Measurements from ENCODE around the gene TIMM23B.
"Not testable (repeated sequence)": the region's sequence is repeated elsewhere in the genome, so short reads cannot be mapped to it uniquely, and the experiment has no call there.

Gene TIMM23B, protein sequence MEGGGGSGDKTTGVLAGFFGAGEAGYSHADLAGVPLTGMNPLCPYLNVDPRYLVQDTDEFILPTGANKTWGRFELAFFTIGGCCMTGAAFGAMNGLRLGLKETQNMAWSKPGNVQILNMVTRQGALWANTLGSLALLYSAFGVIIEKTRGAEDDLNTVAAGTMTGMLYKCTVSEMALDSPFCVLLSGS

DNA sequence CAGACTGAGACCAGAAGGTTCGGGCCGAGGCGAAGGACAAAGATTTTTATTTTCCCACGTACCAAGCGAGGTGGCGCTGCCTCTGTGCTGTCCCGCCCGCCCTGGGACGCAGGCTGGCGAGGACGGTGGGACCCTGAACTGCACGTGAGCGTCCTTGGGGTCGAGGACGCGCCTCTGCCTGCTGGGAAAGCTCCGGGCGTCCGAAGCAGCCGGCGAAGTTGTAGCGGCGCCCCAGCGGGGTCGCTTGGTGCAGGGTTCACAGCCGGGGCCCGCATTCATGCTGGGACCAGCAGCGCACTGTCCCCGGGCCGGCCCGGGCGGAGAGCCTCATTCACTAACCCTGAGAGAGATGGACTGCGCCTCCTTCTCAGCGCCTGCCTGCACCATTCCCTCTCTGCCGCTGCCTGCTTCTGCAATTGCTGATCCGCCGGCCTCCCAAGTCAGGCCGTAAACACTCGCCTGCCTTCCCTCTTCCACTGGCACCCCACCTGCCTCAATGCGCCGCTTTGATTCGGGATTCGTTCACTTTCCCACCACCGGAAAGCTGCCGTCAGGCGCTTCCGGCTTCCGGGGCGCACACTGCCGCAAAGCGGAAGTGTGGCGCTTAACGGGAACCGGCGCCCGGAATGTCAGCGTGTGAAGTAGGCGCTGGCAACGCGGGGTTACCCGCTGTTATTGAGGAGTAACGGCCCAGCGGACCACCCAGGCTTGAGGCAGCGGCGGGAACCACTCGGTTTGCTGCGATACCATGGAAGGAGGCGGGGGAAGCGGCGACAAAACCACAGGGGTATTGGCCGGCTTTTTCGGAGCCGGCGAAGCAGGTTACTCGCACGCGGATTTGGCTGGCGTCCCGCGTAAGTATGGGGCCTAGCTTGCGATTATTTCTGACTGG, at the start of gene TIMM23B, which contains the start of gene PARG:
TIMM23B (plus strand) TSS at position 607 of the 892 bp plus-strand sequence; CDS start at position 749, 142 bp downstream.
PARG (minus strand) TSS at position 581 of the 892 bp plus-strand sequence; CDS start at position 279, 302 bp downstream.
- DNase-seq (ENCODE audit: low spot score) = peak; percentile 82

DNA sequence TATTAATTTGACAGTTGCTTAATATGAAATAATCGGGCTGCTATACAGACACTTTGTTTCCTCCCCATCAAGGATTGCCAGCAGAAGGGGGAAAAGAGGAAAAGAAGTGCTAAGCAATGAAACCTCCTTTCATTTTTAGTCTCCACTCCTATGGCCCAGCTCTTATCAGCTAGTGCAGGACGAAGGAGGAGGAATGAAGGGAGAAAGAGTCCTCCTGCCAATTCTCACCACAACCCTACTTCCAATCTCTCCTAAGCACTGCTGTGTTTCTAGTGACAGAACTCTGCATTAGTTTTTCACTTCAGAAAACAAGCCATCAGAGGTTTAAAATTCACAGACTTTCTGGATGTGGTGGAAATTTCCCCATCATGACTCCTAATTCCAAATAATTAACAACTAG, 41.9 kb upstream of the TIMM23B start:
- not testable (repeated sequence) for DNase-seq (ENCODE audit: low spot score)

DNA sequence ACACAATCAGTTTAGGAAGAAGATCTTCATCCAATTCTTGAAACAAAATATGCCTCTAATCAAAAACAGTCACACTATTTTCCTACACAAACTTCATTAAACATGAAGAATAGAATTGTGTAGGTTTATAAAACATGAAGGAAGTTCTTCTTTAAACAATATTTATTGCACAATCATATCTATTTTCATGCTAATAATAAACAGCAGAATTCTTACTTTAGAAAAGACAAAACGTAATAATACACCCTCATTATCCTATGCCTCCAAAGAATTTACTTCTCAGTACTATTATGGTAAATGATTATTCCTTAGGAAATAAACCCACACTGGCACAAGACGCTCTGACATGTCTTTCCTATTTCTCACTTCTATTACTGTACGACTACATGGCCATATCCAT, 41.4 kb upstream of the TIMM23B start:
- not testable (repeated sequence) for DNase-seq (ENCODE audit: low spot score)

DNA sequence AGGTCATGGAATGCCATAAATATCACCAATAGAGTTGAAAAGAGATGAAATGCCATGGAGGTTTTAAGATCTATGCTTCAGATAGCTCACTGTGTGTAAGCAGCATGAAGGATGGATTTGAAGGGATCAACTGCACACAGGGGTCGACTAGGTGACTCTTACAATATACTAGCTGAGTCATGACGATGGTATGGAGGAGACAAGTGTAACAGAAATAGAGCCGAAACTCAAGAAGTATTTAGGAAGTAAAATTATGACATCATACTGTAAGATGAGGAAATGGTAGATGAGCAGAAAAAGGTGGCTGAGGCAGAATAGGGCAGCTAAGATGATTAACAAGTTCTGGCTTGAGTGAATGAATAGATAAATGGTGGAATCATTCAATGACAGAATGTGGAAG, 38.0 kb upstream of the TIMM23B start:
- DNase-seq (ENCODE audit: low spot score) = not testable (repeated sequence)

DNA sequence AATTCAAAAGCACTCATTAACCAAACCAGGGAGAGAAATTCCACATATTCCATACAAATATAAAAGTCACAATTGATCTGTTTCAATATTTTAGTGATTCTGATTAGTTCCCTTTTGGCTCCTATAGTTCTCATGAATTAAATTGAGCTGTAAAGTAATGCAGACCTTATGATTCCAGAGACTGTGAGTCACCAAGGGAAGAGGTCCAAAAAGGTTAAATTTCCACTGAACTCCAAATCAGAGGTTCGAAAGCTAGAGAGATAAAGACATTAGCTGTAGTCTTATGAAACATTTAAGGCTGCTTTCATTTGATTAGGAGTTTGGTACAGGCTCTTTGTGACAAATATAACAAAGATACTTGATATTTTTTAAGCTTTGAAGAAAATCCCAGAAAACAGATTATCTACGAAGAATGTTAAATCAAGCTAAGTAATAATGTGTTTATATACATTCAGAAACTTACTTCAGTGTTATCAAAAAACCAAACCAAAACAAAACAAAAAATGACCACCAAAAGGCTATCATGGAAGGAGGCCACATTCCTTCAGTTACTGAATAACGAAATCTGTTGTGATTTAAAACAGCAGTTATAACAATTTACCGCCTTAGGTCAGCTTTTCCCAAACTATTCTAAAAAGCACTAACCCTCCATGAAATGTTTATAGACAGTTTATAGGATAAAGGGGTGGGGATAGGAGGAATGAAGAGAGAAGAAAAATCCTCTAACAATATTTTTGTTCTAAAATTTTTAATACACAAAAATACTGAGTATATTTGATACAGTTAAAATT, 33.4 kb upstream of the TIMM23B start:
- not testable (repeated sequence) for DNase-seq (ENCODE audit: low spot score)

DNA sequence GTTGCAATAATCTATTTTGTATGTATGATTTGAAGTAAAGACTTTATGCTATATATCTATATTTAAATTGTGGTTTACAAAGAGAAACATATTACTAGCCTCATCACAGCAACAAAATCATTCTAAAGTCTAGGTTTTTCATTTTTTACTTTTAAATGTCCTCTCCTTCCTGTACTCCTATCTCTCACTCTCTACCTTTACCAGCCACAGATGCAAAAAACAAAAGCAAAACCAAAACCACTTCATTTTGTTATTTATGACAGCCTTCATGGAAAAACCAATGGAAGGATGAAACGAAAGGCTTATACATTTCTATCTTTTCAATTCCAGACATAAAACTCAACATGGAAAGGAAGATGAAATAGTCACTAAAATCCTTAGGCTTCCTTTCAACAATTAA, 31.6 kb upstream of the TIMM23B start:
- DNase-seq (ENCODE audit: low spot score) = not testable (repeated sequence)

DNA sequence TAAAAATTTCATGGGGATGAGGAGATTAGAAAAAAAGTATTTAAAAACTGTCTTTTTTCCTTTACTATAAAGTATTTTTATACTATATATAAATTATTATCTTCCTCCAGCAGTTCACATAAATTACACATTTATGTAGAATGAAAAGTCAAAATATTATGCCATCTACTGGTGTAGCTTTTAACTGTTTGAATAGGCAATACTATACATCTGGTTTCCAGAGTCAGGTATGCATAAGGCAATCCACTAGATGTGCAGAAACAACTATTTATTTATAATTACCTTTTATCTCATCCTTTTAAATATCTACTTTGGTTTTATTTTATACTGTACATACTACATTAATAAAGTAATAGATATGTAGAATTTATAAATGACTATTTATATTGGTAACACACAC, 25.4 kb upstream of the TIMM23B start:
- DNase-seq (ENCODE audit: low spot score) = not testable (repeated sequence)

DNA sequence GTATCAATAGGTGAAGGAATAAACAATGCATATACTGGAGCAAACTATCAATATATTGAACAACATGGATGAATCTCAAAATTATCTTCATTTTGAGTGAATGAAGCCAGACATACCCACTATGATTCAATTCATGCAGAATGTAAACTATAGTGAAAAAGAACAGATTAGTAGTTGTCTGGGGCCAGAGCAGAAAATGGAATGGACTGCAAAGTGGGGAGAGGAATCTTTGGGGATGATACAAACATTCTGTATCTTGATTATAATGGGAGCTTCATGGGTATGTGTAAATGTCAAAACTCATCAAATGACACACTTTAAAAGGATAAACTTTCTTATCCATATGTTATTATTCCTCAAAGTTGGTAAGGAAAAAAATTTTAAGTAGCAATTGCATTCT, 23.9 kb upstream of the TIMM23B start:
- DNase-seq (ENCODE audit: low spot score) = not testable (repeated sequence)

DNA sequence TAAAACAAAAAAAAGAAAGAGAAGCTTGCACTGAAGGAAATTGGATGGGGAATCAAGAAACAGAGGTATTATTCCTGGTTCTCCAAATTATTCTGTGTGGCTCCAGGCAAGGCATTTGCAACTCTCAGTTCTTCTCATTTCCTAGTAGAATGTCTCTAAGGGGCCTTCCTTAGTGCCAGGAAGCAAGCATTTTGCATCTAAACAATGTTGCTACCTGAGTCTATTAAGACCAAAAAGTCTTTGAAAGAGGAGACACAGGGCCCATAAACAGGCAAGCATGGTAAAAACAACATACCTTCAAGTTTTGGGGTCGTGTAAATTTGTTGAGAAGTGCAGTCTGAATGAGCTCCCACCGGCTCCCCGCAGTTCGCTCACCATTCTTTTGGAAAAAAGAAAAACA, 19.8 kb upstream of the TIMM23B start:
- not testable (repeated sequence) for DNase-seq (ENCODE audit: low spot score)

DNA sequence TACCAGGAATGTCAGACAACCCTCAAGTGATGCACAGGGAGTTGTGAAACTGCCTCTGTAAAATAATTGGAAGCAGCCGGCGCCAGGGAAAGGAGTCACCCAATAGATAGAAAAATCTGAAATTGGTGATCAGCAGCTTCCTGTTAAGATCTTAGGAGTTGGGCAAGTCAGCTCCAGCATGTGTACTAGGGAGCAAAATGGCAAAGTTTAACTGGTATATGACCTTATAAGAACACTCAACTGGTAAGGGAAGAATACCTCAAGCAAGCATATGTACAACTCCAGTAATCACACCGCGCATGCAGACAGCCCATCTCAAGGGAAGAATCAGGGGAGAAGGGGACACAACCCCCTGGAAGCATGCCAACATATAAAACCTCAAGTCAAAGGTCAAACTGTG, 18.3 kb upstream of the TIMM23B start:
- DNase-seq (ENCODE audit: low spot score) = not testable (repeated sequence)

DNA sequence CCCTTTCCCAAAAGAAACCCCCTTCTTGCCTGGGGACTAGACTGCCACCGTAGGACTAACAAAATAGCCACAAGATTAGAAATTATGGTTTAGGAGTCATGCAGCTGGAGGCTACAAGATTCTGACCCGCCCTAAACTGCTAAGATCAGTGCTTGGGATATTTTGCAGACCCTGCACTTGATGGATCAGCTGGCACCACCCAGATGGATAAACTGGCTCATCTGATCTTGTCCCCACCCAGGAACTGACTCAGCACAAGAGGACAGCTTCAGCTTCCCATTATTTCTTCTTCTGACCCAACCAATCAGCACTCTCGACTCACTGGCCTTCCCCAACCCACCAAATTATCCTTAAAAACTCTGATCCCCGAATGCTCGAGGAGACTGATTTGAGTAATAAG, 10.6 kb upstream of the TIMM23B start:
- DNase-seq (ENCODE audit: low spot score) = not testable (repeated sequence)

DNA sequence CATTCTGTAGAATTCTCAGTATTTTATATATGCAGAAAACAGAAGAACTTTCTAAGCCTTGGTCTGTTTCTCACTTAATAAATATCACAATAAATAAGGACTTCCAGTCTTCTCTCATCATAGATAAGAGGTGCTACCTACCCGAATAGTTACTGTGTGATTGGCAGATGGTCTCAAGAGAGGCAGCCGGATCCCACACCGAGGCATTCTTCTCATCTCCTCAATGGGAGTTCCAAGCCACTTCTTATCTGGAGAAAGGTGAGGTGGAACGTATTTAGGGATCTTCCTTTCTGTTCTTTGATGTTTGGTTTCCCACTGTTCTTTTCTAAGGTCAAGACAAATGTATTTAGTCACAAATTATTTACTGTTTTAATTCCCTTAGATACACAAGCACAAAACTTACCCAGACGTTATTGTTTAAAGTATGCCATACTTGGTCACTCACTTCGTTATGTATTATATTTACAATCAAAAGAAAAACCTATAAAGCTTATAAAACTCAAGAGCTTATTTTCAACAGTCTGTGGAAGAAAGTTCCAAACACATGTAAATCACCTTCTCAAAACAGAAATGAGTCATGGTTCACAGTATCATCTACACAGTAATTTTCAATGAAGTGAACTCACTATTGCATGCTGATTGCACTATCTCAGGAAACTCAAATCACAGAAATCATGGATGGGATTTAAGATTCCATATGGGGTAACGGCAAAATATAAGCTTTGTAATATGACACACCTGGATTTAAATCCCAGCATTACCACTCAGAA, 9.7 kb upstream of the TIMM23B start:
- not testable (repeated sequence) for DNase-seq (ENCODE audit: low spot score)

DNA sequence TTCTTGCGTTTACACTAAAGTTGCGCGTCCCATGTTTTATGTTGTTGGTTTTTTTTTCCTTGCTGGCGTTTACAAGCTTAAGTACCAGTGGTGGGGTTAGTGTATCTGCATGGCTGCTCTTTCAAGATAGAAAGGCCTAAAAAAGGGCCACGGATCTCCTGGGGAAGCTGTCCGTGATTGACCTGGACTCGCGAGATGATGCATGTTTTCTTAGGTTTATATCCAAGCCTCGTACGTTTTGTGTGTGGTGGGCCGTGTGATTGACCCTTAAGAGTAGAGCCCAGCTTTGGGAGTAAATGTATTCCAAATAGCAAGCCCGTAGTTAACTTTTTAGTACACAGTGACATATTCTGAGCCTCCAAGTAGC, 469 bp downstream of the TIMM23B start:
- not testable (repeated sequence) for DNase-seq (ENCODE audit: low spot score)

DNA sequence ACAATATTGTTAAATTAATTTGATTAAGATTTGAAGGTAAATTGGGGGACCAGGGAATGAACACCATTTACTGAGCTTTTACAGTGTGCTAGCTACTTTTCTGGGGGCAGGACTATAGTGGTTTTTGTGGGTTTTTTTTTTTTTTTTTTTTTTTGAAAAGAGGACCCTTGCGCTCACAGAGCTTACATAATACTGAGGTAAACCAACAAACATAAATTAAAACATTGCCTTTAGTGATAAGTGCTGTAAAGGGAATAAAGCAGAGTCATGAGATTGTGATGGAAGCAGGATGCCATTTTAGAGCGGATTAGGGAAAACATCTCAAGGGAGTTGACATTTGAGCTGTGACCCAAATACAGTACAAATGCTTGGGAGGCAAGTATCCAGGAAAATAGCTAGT, 1.8 kb downstream of the TIMM23B start:
- not testable (repeated sequence) for DNase-seq (ENCODE audit: low spot score)

DNA sequence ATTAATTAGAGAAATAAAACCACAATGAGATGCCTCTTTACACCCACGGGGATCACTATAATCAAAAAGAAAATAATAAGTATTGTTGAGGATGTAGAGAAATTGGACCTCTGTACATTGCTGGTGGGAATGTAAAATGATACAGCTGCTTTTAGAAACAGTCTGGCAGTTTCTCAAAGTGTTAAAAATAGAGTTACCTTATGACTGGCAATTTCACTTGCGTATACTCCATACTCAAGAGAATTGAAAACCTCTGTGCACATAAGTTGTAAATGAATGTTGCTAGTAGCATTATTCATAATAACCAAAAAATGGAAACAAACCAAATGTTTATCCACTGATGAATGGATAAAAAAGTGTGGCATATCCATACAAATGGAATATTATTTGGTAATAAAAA, 6.3 kb downstream of the TIMM23B start:
- not testable (repeated sequence) for DNase-seq (ENCODE audit: low spot score)

DNA sequence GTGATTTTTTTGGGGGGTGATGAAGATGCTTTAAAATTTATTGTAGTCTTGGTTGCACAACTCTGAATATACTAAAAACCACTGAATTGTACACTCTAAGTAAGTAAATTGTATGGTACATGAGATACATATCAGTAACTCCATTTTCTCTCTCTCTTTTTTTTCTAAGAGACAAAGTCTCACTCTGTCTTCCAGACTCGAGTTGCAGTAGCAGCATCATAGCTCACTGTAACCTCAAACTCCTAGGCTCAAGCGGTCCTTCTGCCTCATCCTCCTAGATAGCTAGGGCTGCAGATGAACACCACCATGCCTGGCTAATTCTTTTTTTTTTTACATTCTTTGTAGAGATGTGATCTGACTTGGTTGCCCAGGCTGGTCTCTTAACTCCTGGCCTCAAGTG, 6.9 kb downstream of the TIMM23B start:
- DNase-seq (ENCODE audit: low spot score) = not testable (repeated sequence)

DNA sequence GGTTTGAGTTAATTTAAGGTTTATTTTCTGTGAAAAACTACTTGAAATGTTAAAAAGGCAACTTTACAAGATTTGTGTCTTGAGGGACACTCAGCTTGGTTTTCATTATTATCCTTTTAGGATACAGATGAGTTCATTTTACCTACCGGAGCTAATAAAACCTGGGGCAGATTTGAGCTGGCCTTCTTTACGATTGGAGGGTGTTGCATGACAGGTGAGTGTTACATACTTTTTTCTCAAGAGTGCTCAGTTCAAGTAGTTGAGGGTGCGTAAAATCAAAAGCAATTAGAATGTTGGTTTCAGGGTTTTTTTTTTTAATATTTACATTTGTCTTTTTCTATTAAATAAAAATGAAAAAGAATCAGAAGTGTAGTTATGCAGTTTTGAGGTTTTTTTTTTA, 10.2 kb downstream of the TIMM23B start:
- not testable (repeated sequence) for DNase-seq (ENCODE audit: low spot score)

DNA sequence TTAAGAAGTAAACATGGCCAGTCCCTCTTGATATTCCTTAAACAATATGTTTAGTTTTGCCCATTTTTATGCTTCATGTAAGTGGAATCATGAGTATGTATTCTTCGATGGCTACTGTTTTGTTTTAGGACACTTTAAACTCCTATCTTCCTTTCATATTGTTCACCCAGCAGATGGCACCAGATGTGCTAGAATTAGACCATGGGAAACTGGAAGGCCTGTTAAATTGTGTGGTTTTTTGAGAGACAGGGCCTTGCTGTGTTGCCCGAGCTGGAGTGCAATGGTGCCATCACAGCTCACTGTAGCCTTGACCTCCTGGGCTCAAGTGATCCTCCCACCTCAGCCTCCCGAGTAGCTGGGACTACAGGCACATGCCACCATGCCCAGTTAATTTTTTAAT, 11.3 kb downstream of the TIMM23B start:
- not testable (repeated sequence) for DNase-seq (ENCODE audit: low spot score)

DNA sequence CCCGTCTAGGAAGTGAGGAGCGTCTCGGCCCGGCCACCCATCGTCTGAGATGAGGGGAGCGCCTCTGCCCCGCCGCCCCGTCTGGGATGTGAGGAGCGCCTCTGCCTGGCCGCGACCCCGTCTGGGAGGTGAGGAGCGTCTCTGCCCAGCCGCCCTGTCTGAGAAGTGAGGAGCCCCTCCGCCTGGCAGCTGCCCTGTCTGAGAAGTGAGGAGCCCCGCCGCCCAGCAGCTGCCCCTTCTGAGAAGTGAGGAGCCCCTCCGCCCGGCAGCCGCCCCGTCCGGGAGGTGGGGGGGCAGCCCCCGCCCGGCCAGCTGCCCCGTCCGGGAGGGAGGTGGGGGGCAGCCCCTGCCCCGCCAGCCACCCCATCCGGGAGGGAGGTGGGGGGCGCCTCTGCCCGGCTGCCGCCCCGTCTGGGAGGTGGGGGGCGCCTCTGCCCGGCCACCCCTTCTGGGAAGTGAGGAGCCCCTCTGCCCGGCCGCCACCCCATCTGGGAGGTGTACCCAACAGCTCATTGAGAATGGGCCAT, 28.5 kb downstream of the TIMM23B start:
- DNase-seq (ENCODE audit: low spot score) = not testable (repeated sequence)

DNA sequence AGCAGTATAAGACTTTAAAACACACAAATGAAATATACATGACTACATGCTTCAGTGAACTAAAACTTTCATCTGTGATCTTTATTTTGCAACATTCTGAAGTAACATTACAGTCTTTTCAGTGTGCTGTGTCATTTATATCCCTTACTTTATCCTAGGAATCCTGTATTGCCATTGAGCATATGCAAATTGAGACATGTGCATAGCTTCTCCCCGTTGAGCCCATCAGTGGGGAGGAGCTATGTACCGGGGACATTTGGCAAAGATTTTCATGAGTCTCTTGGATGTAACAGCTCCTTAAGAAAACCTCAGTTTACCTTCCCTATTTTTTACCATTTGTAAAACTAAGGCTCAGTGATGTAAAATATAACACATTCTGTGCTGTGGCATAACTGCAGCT, 29.6 kb downstream of the TIMM23B start:
- DNase-seq (ENCODE audit: low spot score) = not testable (repeated sequence)

DNA sequence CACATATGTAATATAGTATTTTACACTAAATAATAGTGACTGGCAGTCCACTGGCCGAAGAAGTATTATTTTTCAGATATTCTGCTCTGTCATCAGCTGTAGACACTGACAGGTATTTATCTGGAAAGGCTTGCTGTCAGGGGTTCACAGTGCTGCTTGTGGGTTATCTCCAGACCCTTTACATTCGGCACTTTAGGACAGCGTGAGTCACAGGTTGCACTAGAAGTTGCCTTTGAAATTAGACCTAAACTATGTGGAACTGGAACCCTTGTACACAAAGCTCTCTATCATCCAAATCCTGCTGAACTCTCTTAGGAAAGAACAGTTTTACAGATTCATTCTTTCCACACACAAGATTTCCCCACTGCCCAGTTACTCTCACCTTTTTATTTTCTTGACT, 30.2 kb downstream of the TIMM23B start:
- DNase-seq (ENCODE audit: low spot score) = not testable (repeated sequence)
